MM.1S (cell line): ENCODE data around the gene C18orf63.

Experiments used
- DNase-seq: peaks from one replicate; pipeline ENCODE4 v3.0.0-alpha.2; 2015
- H2AFZ ChIP-seq: fragments of 300-600 bp; sonication (generic); 2 replicates; pipeline ENCODE4 v1.6.0; 2016; ENCODE audit warnings: antibody characterized with exemption, low read length
- H3F3A ChIP-seq: fragments of 300-600 bp; sonication (generic); 2 replicates; pipeline ENCODE4 v1.6.1; 2016; ENCODE audit warnings: mild to moderate bottlenecking, antibody characterized with exemption, low read length, moderate library complexity, mixed read lengths; ENCODE audit not compliant: insufficient read depth
- H3K27ac ChIP-seq: fragments of 300-600 bp; sonication (generic); 2 replicates; pipeline ENCODE4 v1.5.1; 2016; ENCODE audit warnings: mild to moderate bottlenecking, low read length
- H3K27me3 ChIP-seq: fragments of 300-600 bp; sonication (generic); replicated peaks from 2 replicates; pipeline ENCODE4 v1.6.0; 2016; ENCODE audit warnings: low read length; ENCODE audit not compliant: insufficient read depth
- H3K36me3 ChIP-seq: fragments of 300-600 bp; sonication (generic); replicated peaks from 2 replicates; pipeline ENCODE4 v1.6.1; 2016; ENCODE audit warnings: mild to moderate bottlenecking, low read length, mixed read lengths; ENCODE audit not compliant: insufficient read depth
- H3K4me1 ChIP-seq: fragments of 300-600 bp; sonication (generic); 2 replicates; pipeline ENCODE4 v1.6.1; 2016; ENCODE audit warnings: low read length, mixed read lengths
- H3K4me2 ChIP-seq: fragments of 300-600 bp; sonication (generic); 2 replicates; pipeline ENCODE4 v1.6.0; 2016; ENCODE audit warnings: low read depth, low read length
- H3K4me3 ChIP-seq: fragments of 300-600 bp; sonication (generic); 2 replicates; pipeline ENCODE4 v1.5.1; 2016; ENCODE audit warnings: low read length, mixed read lengths
- H3K79me2 ChIP-seq: fragments of 300-600 bp; sonication (generic); 2 replicates; pipeline ENCODE4 v1.6.1; 2016; ENCODE audit warnings: mixed run types, low read length, mixed read lengths
- H3K9ac ChIP-seq: fragments of 300-600 bp; sonication (generic); 2 replicates; pipeline ENCODE4 v1.6.1; 2016; ENCODE audit warnings: low read length, mixed read lengths
- H3K9me2 ChIP-seq: fragments of 300-600 bp; sonication (generic); replicated peaks from 2 replicates; pipeline ENCODE4 v1.6.1; 2016; ENCODE audit warnings: mild to moderate bottlenecking, low read length, mixed read lengths; ENCODE audit not compliant: insufficient read depth
- H3K9me3 ChIP-seq: fragments of 300-600 bp; sonication (generic); replicated peaks from 2 replicates; pipeline ENCODE4 v1.6.1; 2016; ENCODE audit warnings: mild to moderate bottlenecking, low read length, mixed read lengths; ENCODE audit not compliant: insufficient read depth
- H4K20me1 ChIP-seq: fragments of 300-600 bp; sonication (generic); 2 replicates; pipeline ENCODE4 v1.6.1; 2016; ENCODE audit warnings: mild to moderate bottlenecking, low read length, moderate library complexity, mixed read lengths; ENCODE audit not compliant: insufficient read depth
- CTCF ChIP-seq: fragments of 300-600 bp; sonication (generic); IDR thresholded peaks from 2 replicates; pipeline ENCODE4 v1.5.1; 2016; ENCODE audit warnings: antibody characterized with exemption, low read length, mixed read lengths
- EZH2 ChIP-seq: fragments of 300-600 bp; sonication (generic); optimal IDR thresholded peaks from 2 replicates; pipeline ENCODE3; 2017; ENCODE audit warnings: low read depth, mild to moderate bottlenecking, antibody characterized with exemption, low read length, mixed read lengths
- EZH2phosphoT487 ChIP-seq: fragments of 300-600 bp; sonication (generic); IDR thresholded peaks from 2 replicates; pipeline ENCODE4 v1.6.1; 2018; ENCODE audit warnings: antibody characterized with exemption, low read length

C18orf63 gene

GRCh38 chr18:74399091-74399887 lies 83.7 kb downstream of the C18orf63 start:
- no peak overlapping the region for H3K4me2 ChIP-seq
- no peak overlapping the region for H3K27ac ChIP-seq
- no peak overlapping the region for H3K4me3 ChIP-seq
- no peak for DNase-seq
- H3K79me2 ChIP-seq: no peaks in the 10 kb centered on the region
- H3K36me3 ChIP-seq: no peaks in the 10 kb centered on the region
- H3K9ac ChIP-seq: no peak overlapping the region
- TF ChIP-seq CTCF: no peak
- no peak for TF ChIP-seq EZH2phosphoT487
- TF ChIP-seq EZH2: no peak
- H3K27me3 ChIP-seq: no peaks in the 10 kb centered on the region
- no peak overlapping the region for H2AFZ ChIP-seq
- H3K4me1 ChIP-seq: no peaks in the 10 kb centered on the region
- no peaks in the 10 kb centered on the region for H3K9me2 ChIP-seq
- no peaks in the 10 kb centered on the region for H3K9me3 ChIP-seq
- no peaks in the 10 kb centered on the region for H4K20me1 ChIP-seq
- no peaks in the 10 kb centered on the region for H3F3A ChIP-seq

- no peaks in the 10 kb centered on the region for H3K36me3 ChIP-seq
- DNase-seq: no peak
- H3K4me3 ChIP-seq: no peak overlapping the region
- H2AFZ ChIP-seq: no peak overlapping the region
- no peak overlapping the region for H3K4me2 ChIP-seq
- no peaks in the 10 kb centered on the region for H3K4me1 ChIP-seq
- no peaks in the 10 kb centered on the region for H3K9me2 ChIP-seq
- H3K27ac ChIP-seq: no peak overlapping the region
- H4K20me1 ChIP-seq: no peaks in the 10 kb centered on the region
- H3K9me3 ChIP-seq: no peaks in the 10 kb centered on the region
- no peak overlapping the region for H3K9ac ChIP-seq
- TF ChIP-seq EZH2: no peak
- no peak for TF ChIP-seq EZH2phosphoT487
- TF ChIP-seq CTCF: no peak
- H3K27me3 ChIP-seq: no peaks in the 10 kb centered on the region
- no peaks in the 10 kb centered on the region for H3K79me2 ChIP-seq
- H3F3A ChIP-seq: no peaks in the 10 kb centered on the region
These were observed 85.2 kb downstream of the C18orf63 start for GRCh38 chr18:74400813-74401212.

GRCh38 chr18:74402806-74403433 lies 87.3 kb downstream of the C18orf63 start:
- Histone ChIP-seq H3K4me2 (no peak overlapping the region), H4K20me1 (no peaks in the 10 kb centered on the region), H3K9me3 (no peaks in the 10 kb centered on the region), H3K4me1 (peaks cover 7% of the 10 kb centered on the region; the same call in 1 of the 2 replicates), H3K27me3 (no peaks in the 10 kb centered on the region), H3K4me3 (no peak overlapping the region), H3K36me3 (no peaks in the 10 kb centered on the region), H3K27ac (no peak overlapping the region), H3K79me2 (no peaks in the 10 kb centered on the region), H3K9me2 (no peaks in the 10 kb centered on the region), H3K9ac (no peak overlapping the region), H2AFZ (no peak overlapping the region), H3F3A (peaks cover 8% of the 10 kb centered on the region)
- no peak for DNase-seq
- TF ChIP-seq EZH2phosphoT487 (no peak), EZH2 (no peak), CTCF (no peak)
